Subcutaneous adipose tissue (tissue), 4 donors: Measurements from ENCODE around the gene FAM199X. TPM values are rescaled to one million over a fixed set of nuclear protein-coding genes. Genes with fewer than 3 reads are reported as not detected.

Experiments
- total RNA-seq, 4 donors: library from RNA; depleted of rRNA; stranded (reverse); fragments of >200 nt; gene quantifications; one replicate each; pipeline ENCODE4 v1.1.0, GENCODE V29; 2016
- TF ChIP-seq, protein P1 (sequence below): fragments of 450-650 bp; IDR thresholded peaks from one replicate; pipeline ENCODE4 v1.5.1; 2016; ENCODE audit warnings: low read depth, mild to moderate bottlenecking, control low read depth, antibody characterized with exemption, moderate library complexity

FAM199X gene
- total RNA-seq, 4 donors from 2014 or later: 33.5 to 93.1 (median 54.7) TPM

DNA sequence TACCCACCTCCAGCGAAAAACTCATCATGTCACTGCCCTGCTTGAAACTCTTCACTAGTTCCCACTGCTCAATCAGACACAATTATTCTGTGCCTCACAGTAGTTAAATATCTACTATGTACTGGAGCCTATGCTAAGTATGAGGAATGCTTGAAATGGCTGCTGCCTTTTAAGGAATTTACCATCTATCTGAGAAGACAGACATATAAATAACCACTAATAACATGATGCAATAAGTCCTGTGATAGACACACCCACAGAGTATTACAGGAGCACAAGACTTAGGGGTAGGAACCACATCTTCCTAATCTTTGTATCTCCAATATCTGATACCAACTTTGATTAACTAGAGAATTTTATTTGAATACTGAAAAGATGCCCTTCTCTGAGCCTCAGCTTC, 30.6 kb upstream of the FAM199X start:
- TF ChIP-seq, protein P1, sequence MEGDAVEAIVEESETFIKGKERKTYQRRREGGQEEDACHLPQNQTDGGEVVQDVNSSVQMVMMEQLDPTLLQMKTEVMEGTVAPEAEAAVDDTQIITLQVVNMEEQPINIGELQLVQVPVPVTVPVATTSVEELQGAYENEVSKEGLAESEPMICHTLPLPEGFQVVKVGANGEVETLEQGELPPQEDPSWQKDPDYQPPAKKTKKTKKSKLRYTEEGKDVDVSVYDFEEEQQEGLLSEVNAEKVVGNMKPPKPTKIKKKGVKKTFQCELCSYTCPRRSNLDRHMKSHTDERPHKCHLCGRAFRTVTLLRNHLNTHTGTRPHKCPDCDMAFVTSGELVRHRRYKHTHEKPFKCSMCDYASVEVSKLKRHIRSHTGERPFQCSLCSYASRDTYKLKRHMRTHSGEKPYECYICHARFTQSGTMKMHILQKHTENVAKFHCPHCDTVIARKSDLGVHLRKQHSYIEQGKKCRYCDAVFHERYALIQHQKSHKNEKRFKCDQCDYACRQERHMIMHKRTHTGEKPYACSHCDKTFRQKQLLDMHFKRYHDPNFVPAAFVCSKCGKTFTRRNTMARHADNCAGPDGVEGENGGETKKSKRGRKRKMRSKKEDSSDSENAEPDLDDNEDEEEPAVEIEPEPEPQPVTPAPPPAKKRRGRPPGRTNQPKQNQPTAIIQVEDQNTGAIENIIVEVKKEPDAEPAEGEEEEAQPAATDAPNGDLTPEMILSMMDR: no peak

DNA sequence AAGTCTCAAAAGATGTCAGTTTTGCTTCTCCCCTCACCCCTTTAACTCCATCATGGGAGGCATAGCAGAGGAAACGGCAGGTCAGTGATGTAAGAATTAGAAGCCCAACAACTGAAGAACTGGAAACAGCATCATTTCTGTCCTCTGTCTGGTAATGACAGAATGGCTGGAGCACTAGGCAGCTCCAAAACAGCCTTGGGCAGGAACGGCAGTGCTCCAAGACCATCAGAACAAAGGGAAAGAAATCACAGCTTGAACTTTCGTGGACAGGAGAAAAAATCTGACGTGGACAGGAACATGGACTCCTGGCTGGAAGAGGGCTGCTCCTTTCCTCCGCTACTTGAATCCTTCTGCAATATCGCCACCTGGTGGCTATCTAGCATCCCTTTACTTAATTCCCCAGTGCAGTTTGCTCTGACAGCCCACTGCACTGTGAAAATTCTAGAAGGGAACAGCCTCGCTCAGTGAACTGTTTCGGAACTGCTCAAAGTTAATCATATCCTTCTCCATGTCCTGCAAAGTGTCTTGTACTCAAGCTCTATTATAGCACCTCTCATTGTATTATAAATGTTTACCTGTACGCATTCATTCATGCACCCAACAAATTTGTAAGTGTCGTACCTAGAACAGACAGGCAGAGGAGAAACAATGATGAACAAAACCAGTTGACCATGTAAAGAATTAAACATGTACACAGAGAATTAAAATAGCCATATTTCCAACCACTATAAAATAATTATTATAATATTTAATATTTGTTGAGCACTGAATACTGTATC, 29.8 kb upstream of the FAM199X start:
- TF ChIP-seq, protein P1: no peak

GRCh38 chrX:104137496-104137895, 28.8 kb upstream of the FAM199X start:
- TF ChIP-seq, protein P1: no peak

DNA sequence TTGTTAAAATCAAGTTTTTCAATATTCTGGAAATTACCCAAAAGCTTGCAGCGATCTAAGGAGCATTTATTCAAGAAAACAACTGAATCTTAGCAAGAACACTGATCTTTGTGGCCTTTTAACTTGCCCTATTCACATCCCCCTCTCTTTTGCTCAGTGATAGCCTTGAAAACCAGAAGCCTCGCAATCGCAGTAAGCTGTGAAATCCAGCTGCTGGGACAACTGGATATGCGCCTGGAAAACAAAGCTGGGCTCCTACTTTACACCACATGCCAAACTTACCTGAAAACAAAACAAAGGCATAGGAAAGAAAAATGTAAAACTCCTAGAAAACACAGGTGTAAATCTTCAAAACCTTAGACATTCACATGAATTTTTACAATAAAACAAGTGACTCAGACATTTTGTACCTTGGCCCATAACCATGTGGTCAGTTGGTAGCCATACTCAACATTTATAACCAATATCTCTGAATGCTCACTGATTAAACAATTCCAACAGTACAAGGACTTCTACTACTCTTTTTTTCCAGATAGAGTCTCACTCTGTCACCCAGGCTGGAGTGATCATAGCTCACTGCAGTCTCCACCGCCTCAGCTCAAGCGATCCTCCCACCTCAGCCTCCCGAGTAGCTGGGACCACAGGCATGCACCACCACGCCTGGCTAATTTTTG, 25.0 kb upstream of the FAM199X start:
- TF ChIP-seq, protein P1: no peak

DNA sequence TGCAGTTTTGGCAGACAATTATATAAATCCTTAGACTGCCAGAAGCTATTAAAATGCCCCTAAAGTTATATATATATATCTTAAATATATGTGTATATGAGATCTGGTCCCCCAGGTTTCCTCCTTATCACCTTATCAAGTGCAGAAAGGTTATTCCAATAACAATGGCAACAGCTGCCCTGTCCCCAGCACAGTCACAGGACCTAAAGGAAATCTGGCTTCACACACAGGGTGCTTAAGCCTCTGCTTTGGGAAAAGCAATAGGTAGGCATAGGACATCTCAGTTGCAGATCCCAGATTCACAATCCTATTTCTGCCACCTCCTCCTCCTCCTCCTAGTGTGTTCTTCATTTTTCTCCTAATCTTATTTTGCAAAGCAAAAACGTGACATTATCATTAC, 15.2 kb upstream of the FAM199X start:
- TF ChIP-seq, protein P1: no peak

- TF ChIP-seq, protein P1: no peak
These were observed 9.4 kb upstream of the FAM199X start, which contains the start of gene SLC25A53 for GRCh38 chrX:104156630-104157529. SLC25A53 (minus strand) TSS chrX:104157009; CDS start chrX:104105257, 51,752 bp downstream.
